ENCODE results near the gene ARHGAP22. TPM values are rescaled to one million over a fixed set of nuclear protein-coding genes. Genes with fewer than 3 reads are reported as not detected.
A peak's percentile ranks its signal among the peaks of the same experiment; 100 is the strongest.

ARHGAP22 gene
- polyA plus RNA-seq, 3 donors: 1.5 to 7.8 (median 1.9) TPM

GRCh38 chr10:48587819-48588218 lies 17.1 kb downstream of the ARHGAP22 start:
- no peak for TF ChIP-seq CTCF (IDR thresholded peaks at IDR 0.05)
- no peak for DNase-seq
- H3K4me3 Mint-ChIP-seq: no peak overlapping the region
- WGBS (ENCODE audit: insufficient coverage): 100% methylated on average over 2 of the region's 3 CpGs
- peaks cover 3 to 4% (median 3%) of the 10 kb centered on the region in 3 donors for H3K27me3 Mint-ChIP-seq (ENCODE audit: low read depth in 3 of 3)
- Histone ChIP-seq H2AFZ (ENCODE audit: insufficient read depth, low read depth, low read length, poor library complexity, severe bottlenecking) (no peak overlapping the region), H3K4me1 (ENCODE audit: control insufficient read depth in 1 of 2, insufficient read depth in 2 of 2, low read length in 2 of 2) (peaks cover 0 to 13% of the 10 kb centered on the region in 2 donors), H3K9me3 (replicated peaks in 1 of 2; ENCODE audit: control insufficient read depth in 1 of 2, insufficient read depth in 1 of 2, low read length in 2 of 2) (peaks cover 0 to 12% of the 10 kb centered on the region in 2 donors), H3K27me3 (ENCODE audit: control insufficient read depth in 2 of 2, insufficient read depth in 2 of 2, low read length in 2 of 2) (no peaks in the 10 kb centered on the region), H3K4me2 (replicated peaks; ENCODE audit: extremely low read depth, low read length, poor library complexity, severe bottlenecking) (no peak overlapping the region), H3K4me3 (replicated peaks in 1 of 3; ENCODE audit: low read depth in 2 of 3, low read length in 3 of 3) (no peak overlapping the region), H3K9ac (ENCODE audit: insufficient read depth, low read length, poor library complexity, severe bottlenecking) (no peak overlapping the region), H3K36me3 (replicated peaks in 1 of 2; ENCODE audit: control insufficient read depth in 1 of 2, insufficient read depth in 2 of 2, low read length in 2 of 2) (no peaks in the 10 kb centered on the region), H4K20me1 (ENCODE audit: insufficient read depth, low read length) (no peaks in the 10 kb centered on the region), H3K27ac (ENCODE audit: low read depth in 1 of 2, low read length in 2 of 2) (no peak overlapping the region), H3K79me2 (ENCODE audit: insufficient read depth, low read length) (no peaks in the 10 kb centered on the region)
- H3K4me1 Mint-ChIP-seq: peaks cover 6% of the 10 kb centered on the region
- intact Hi-C loops (cut with micrococcal nuclease): no loop called here
- peaks cover 5 to 16% (median 9%) of the 10 kb centered on the region in 7 donors for H3K9me3 Mint-ChIP-seq
- peak overlapping the region in 1 of 7 donors; percentile 4 for H3K27ac Mint-ChIP-seq
- H3K36me3 Mint-ChIP-seq: peaks cover 9 to 12% of the 10 kb centered on the region in 2 donors

GRCh38 chr10:48587101-48587500 lies 17.8 kb downstream of the ARHGAP22 start:
- no peaks in the 10 kb centered on the region for H3K79me2 ChIP-seq (ENCODE audit: insufficient read depth, low read length)
- H3K9ac ChIP-seq (ENCODE audit: insufficient read depth, low read length, poor library complexity, severe bottlenecking): no peak overlapping the region
- no peak overlapping the region for H3K27ac ChIP-seq (ENCODE audit: low read depth in 1 of 2, low read length in 2 of 2)
- H3K4me3 ChIP-seq (replicated peaks in 1 of 3; ENCODE audit: low read depth in 2 of 3, low read length in 3 of 3): no peak overlapping the region
- no peaks in the 10 kb centered on the region for H3K36me3 ChIP-seq (replicated peaks in 1 of 2; ENCODE audit: control insufficient read depth in 1 of 2, insufficient read depth in 2 of 2, low read length in 2 of 2)
- H3K27me3 ChIP-seq (ENCODE audit: control insufficient read depth in 2 of 2, insufficient read depth in 2 of 2, low read length in 2 of 2): no peaks in the 10 kb centered on the region
- no peak overlapping the region for H3K4me2 ChIP-seq (replicated peaks; ENCODE audit: extremely low read depth, low read length, poor library complexity, severe bottlenecking)
- H3K4me1 ChIP-seq (ENCODE audit: control insufficient read depth in 1 of 2, insufficient read depth in 2 of 2, low read length in 2 of 2): peaks cover 0 to 13% of the 10 kb centered on the region in 2 donors
- no peak for DNase-seq
- no peaks in the 10 kb centered on the region for H4K20me1 ChIP-seq (ENCODE audit: insufficient read depth, low read length)
- 100% methylated on average over 2 of the region's 2 CpGs for WGBS (ENCODE audit: insufficient coverage)
- Mint-ChIP-seq H3K4me3 (no peak overlapping the region), H3K36me3 (peaks cover 9 to 19% of the 10 kb centered on the region in 2 donors), H3K9me3 (peaks cover 5 to 13% (median 9%) of the 10 kb centered on the region in 7 donors), H3K4me1 (peaks cover 6% of the 10 kb centered on the region), H3K27ac (peak overlapping the region in 1 of 7 donors; percentile 12), H3K27me3 (ENCODE audit: low read depth in 3 of 3) (peaks cover 3 to 5% (median 4%) of the 10 kb centered on the region in 3 donors)
- no peak overlapping the region for H2AFZ ChIP-seq (ENCODE audit: insufficient read depth, low read depth, low read length, poor library complexity, severe bottlenecking)
- TF ChIP-seq CTCF (IDR thresholded peaks at IDR 0.05): no peak
- intact Hi-C loops (cut with micrococcal nuclease): no loop called here
- H3K9me3 ChIP-seq (replicated peaks in 1 of 2; ENCODE audit: control insufficient read depth in 1 of 2, insufficient read depth in 1 of 2, low read length in 2 of 2): peaks cover 0 to 12% of the 10 kb centered on the region in 2 donors

Data from CD14-positive monocyte (primary cell).